Left lung (tissue), 10 donors: ENCODE measurements around the gene IGSF9. TPM values are rescaled to one million over a fixed set of nuclear protein-coding genes. Genes with fewer than 3 reads are reported as not detected.

ENCODE experiments used
- ATAC-seq: fragments of 200-7000 bp; cut with Tn5 transposase; one replicate; pipeline ENCODE4 v1.9.1; 2020; ENCODE audit warnings: moderate library complexity
- DNase-seq, 4 donors: peaks; one replicate each; pipeline ENCODE4 v3.0.0-alpha.2; 2013 to 2020
- H3K27ac ChIP-seq, 2 donors: fragments of 200-600 bp; sonication (generic) in 1 of 2; one replicate each; pipeline versions ENCODE4 v1.5.0 to v1.8.0; 2020 to 2021
- H3K27me3 ChIP-seq, 2 donors: fragments of 200-600 bp; sonication (generic) in 1 of 2; one replicate each; pipeline versions ENCODE4 v1.5.0 to v1.8.0; 2020 to 2021
- H3K36me3 ChIP-seq, 2 donors: fragments of 200-600 bp; sonication (generic) in 1 of 2; one replicate each; pipeline versions ENCODE4 v1.5.0 to v1.8.0; 2020 to 2021
- H3K4me1 ChIP-seq, 2 donors: fragments of 200-600 bp; one replicate each; pipeline ENCODE4 v1.8.0; 2021
- H3K4me3 ChIP-seq, 2 donors: fragments of 200-600 bp; sonication (generic) in 1 of 2; one replicate each; pipeline versions ENCODE4 v1.5.0 to v1.8.0; 2020 to 2021; ENCODE audit warnings: mild to moderate bottlenecking in 1 of 2
- H3K9me3 ChIP-seq, 2 donors: fragments of 200-600 bp; sonication (generic) in 1 of 2; one replicate each; pipeline versions ENCODE4 v1.5.0 to v1.8.0; 2020 to 2021
- intact Hi-C, 2 donors: fragments of 100-400 bp; cut with DNase I; formaldehyde crosslinking; loops; one replicate each; pipeline versions ENCODE4 v1.11.2 to v1.14.2; 2022
- polyA plus RNA-seq, 6 donors: library from polyadenylated mRNA; unstranded; fragments of 120-200 nt; gene quantifications; one replicate each; pipeline ENCODE4 v1.2.1, GENCODE V29; 2013; ENCODE audit not compliant: insufficient read length in 6 of 6
- total RNA-seq, 2 donors: library from RNA; stranded (reverse); fragmentation: NEBNext Ultra II Directional; extraction: Animal tissue kit (Norgen Biotek cat#: 25700); gene quantifications; one replicate each; pipeline ENCODE4 v1.2.1, GENCODE V29; 2021
- TF ChIP-seq, protein P1 (sequence below), 2 donors: fragments of 200-600 bp; sonication (generic) in 1 of 2; IDR thresholded peaks; one replicate each; pipeline versions ENCODE4 v1.5.0 to v1.8.0; 2021; ENCODE audit warnings: antibody characterized with exemption in 2 of 2
- donor health status: DM: no; HTN: yes; CAD: no.
- donor health status: DM: no; HTN: no; CAD: no.

IGSF9 gene
- total and polyA plus RNA-seq, 8 donors, result 2.8 to 16.9 (median 13.6) TPM

GRCh38 chr1:159921700-159922504 is 23.5 kb downstream of the IGSF9 start:
- Histone ChIP-seq H3K27ac (peak overlapping the region; percentile 98), H3K27me3 (no peaks in the 10 kb centered on the region), H3K36me3 (peaks cover 8 to 43% of the 10 kb centered on the region in 2 donors), H3K4me3 (peak overlapping the region; percentile 82 to 92), H3K9me3 (no peaks in the 10 kb centered on the region), H3K4me1 (peaks cover 33 to 81% of the 10 kb centered on the region in 2 donors)
- TF ChIP-seq, protein P1, sequence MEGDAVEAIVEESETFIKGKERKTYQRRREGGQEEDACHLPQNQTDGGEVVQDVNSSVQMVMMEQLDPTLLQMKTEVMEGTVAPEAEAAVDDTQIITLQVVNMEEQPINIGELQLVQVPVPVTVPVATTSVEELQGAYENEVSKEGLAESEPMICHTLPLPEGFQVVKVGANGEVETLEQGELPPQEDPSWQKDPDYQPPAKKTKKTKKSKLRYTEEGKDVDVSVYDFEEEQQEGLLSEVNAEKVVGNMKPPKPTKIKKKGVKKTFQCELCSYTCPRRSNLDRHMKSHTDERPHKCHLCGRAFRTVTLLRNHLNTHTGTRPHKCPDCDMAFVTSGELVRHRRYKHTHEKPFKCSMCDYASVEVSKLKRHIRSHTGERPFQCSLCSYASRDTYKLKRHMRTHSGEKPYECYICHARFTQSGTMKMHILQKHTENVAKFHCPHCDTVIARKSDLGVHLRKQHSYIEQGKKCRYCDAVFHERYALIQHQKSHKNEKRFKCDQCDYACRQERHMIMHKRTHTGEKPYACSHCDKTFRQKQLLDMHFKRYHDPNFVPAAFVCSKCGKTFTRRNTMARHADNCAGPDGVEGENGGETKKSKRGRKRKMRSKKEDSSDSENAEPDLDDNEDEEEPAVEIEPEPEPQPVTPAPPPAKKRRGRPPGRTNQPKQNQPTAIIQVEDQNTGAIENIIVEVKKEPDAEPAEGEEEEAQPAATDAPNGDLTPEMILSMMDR (IDR thresholded peaks at IDR 0.05), result no peak
- ATAC-seq (no peak), DNase-seq (peak in 3 of 4 donors; percentile 48 to 88 (median 82))
- intact Hi-C loops, result no loop called here

DNA sequence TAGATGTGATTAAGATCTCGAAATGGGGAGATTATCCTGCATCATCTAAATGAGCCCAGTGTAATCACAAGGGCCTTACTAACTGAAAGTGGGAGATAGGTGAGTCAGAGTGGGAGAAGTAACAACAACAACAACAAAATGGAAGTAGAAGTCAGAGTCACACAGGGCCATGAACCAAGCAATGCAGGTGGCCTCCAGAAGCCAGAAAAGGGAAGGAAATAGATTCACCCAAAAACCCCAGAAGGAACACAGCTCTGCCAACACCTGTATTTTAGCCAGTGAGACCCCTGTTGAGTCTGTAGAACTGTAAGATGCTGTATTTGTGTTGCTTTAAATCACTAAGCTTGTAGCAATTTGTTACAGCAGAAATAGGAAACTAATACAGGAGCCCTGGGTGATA is 24.2 kb downstream of the IGSF9 start:
- DNase-seq (no peak), ATAC-seq (no peak)
- TF ChIP-seq, protein P1 (IDR thresholded peaks at IDR 0.05), result no peak
- Histone ChIP-seq H3K27me3 (no peaks in the 10 kb centered on the region), H3K4me1 (peaks cover 33 to 84% of the 10 kb centered on the region in 2 donors), H3K4me3 (peak overlapping the region in 1 of 2 donors; percentile 82), H3K9me3 (no peaks in the 10 kb centered on the region), H3K27ac (peak overlapping the region; percentile 98), H3K36me3 (peaks cover 8 to 49% of the 10 kb centered on the region in 2 donors)
- intact Hi-C loops, result no loop called here

DNA sequence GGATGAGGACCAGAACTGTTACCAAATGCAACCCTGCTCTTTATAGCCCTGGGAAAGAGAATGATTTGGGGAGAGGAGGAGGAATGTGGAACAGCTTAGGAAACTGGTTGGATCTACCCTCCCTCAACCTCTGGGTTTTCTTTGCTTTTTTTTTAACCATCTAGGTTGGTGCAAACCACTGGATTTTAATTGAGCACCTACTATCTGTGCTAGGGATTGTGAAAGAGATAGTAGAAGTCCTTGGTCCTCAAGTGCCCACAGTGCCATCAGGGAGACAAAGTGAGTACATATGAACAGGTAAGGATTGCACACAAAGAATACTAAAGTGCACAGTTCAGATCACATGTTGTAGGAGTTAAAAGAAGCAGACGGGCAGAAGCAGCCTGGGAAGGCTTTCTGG is 24.8 kb downstream of the IGSF9 start:
- Histone ChIP-seq H3K27ac (peak overlapping the region; percentile 98), H3K27me3 (no peaks in the 10 kb centered on the region), H3K4me1 (peaks cover 33 to 79% of the 10 kb centered on the region in 2 donors), H3K36me3 (peaks cover 8 to 51% of the 10 kb centered on the region in 2 donors), H3K9me3 (no peaks in the 10 kb centered on the region), H3K4me3 (peak overlapping the region in 1 of 2 donors; percentile 82)
- intact Hi-C loops, result no loop called here
- TF ChIP-seq, protein P1 (IDR thresholded peaks at IDR 0.05), result no peak
- no peak for ATAC-seq
- no peak for DNase-seq

- H3K9me3 ChIP-seq, result no peaks in the 10 kb centered on the region
- H3K27me3 ChIP-seq, result no peaks in the 10 kb centered on the region
- TF ChIP-seq, protein P1 (IDR thresholded peaks at IDR 0.05), result no peak
- no peak for ATAC-seq
- intact Hi-C loops, result no loop called here
- peaks cover 33 to 79% of the 10 kb centered on the region in 2 donors for H3K4me1 ChIP-seq
- H3K36me3 ChIP-seq, result peaks cover 8 to 51% of the 10 kb centered on the region in 2 donors
- peak overlapping the region in 1 of 2 donors; percentile 14 for H3K27ac ChIP-seq
- no peak overlapping the region for H3K4me3 ChIP-seq
- DNase-seq, result no peak
These were observed 25.2 kb downstream of the IGSF9 start for GRCh38 chr1:159920202-159920601.

- no peak overlapping the region for H3K4me3 ChIP-seq
- no peak for DNase-seq
- no peak for ATAC-seq
- peaks cover 8 to 55% of the 10 kb centered on the region in 2 donors for H3K36me3 ChIP-seq
- H3K27me3 ChIP-seq, result no peaks in the 10 kb centered on the region
- TF ChIP-seq, protein P1 (IDR thresholded peaks at IDR 0.05), result no peak
- peaks cover 33 to 83% of the 10 kb centered on the region in 2 donors for H3K4me1 ChIP-seq
- peak overlapping the region in 1 of 2 donors; percentile 14 for H3K27ac ChIP-seq
- no peaks in the 10 kb centered on the region for H3K9me3 ChIP-seq
- intact Hi-C loops, result no loop called here
These were observed 26.1 kb downstream of the IGSF9 start for GRCh38 chr1:159919236-159919865.
